DMS 273 treated with DMSO at 0.1 percent for 48 hours (cell line): ENCODE measurements around the gene EML4.

Experiments
- DNase-seq: peaks from one replicate; lab custom pipeline; 2025; lab: John Stamatoyannopoulos, UW

Gene EML4

GRCh38 chr2:42225573-42225972, 56.4 kb downstream of the EML4 start:
- DNase-seq = no peak

GRCh38 chr2:42227491-42227890, 58.3 kb downstream of the EML4 start:
- DNase-seq = no peak

- no peak for DNase-seq
Measured at GRCh38 chr2:42228101-42228500, 58.9 kb downstream of the EML4 start.

GRCh38 chr2:42229949-42230348, 60.8 kb downstream of the EML4 start:
- DNase-seq = no peak

GRCh38 chr2:42230891-42231290, 61.7 kb downstream of the EML4 start:
- DNase-seq = no peak

GRCh38 chr2:42232024-42232423, 62.9 kb downstream of the EML4 start:
- DNase-seq = no peak

- no peak for DNase-seq
Measured at GRCh38 chr2:42233976-42234441, 64.9 kb downstream of the EML4 start.

- DNase-seq = no peak
Measured at GRCh38 chr2:42236911-42237310, 67.8 kb downstream of the EML4 start.

- no peak for DNase-seq
Measured at GRCh38 chr2:42238644-42239288, 69.6 kb downstream of the EML4 start.

GRCh38 chr2:42239289-42239661, 70.1 kb downstream of the EML4 start:
- DNase-seq = no peak

GRCh38 chr2:42239811-42240210, 70.7 kb downstream of the EML4 start:
- no peak for DNase-seq

GRCh38 chr2:42241517-42241916, 72.4 kb downstream of the EML4 start:
- DNase-seq = no peak

- DNase-seq = no peak
Measured at GRCh38 chr2:42243297-42243696, 74.1 kb downstream of the EML4 start.

- no peak for DNase-seq
Measured at GRCh38 chr2:42244520-42244919, 75.4 kb downstream of the EML4 start.

GRCh38 chr2:42245396-42245795, 76.2 kb downstream of the EML4 start:
- no peak for DNase-seq

- DNase-seq = no peak
Measured at GRCh38 chr2:42246562-42246961, 77.4 kb downstream of the EML4 start.

GRCh38 chr2:42248846-42249245, 79.7 kb downstream of the EML4 start:
- DNase-seq = no peak

- no peak for DNase-seq
Measured at GRCh38 chr2:42249284-42249683, 80.1 kb downstream of the EML4 start.

- peak; percentile 42 for DNase-seq
Measured at GRCh38 chr2:42249887-42250286, 80.7 kb downstream of the EML4 start.

GRCh38 chr2:42250925-42251324, 81.8 kb downstream of the EML4 start:
- no peak for DNase-seq

GRCh38 chr2:42252464-42252863, 83.3 kb downstream of the EML4 start:
- no peak for DNase-seq

- no peak for DNase-seq
Measured at GRCh38 chr2:42254186-42254895, 85.2 kb downstream of the EML4 start.

GRCh38 chr2:42256505-42256904, 87.4 kb downstream of the EML4 start:
- no peak for DNase-seq
